ENCODE data around the gene BID.

BID gene

GRCh38 chr22:17802822-17803221, 28.6 kb upstream of the BID start:
- no peak for DNase-seq

GRCh38 chr22:17802411-17802810, 28.1 kb upstream of the BID start:
- no peak for DNase-seq

GRCh38 chr22:17797721-17798559, 23.7 kb upstream of the BID start:
- no peak for DNase-seq

- DNase-seq: no peak
Measured at GRCh38 chr22:17796695-17797094, 22.4 kb upstream of the BID start.

GRCh38 chr22:17795661-17796548, 21.6 kb upstream of the BID start:
- DNase-seq: no peak

GRCh38 chr22:17794726-17795542, 20.7 kb upstream of the BID start:
- DNase-seq: no peak

GRCh38 chr22:17792854-17793434, 18.7 kb upstream of the BID start:
- DNase-seq: no peak

- no peak for DNase-seq
Measured at GRCh38 chr22:17792299-17792698, 18.0 kb upstream of the BID start.

- DNase-seq: no peak
Measured at GRCh38 chr22:17791196-17791595, 16.9 kb upstream of the BID start.

GRCh38 chr22:17789379-17790200, 15.3 kb upstream of the BID start:
- DNase-seq: no peak

- DNase-seq: no peak
Measured at GRCh38 chr22:17788528-17789378, 14.5 kb upstream of the BID start.

- DNase-seq: no peak
Measured at GRCh38 chr22:17787716-17788330, 13.6 kb upstream of the BID start.

GRCh38 chr22:17787241-17787640, 13.0 kb upstream of the BID start:
- DNase-seq: no peak

GRCh38 chr22:17786435-17787161, 12.3 kb upstream of the BID start:
- DNase-seq: no peak

- DNase-seq: peak; percentile 75
Measured at GRCh38 chr22:17785185-17786184, 11.2 kb upstream of the BID start.

- no peak for DNase-seq
Measured at GRCh38 chr22:17784776-17785175, 10.5 kb upstream of the BID start.

- DNase-seq: no peak
Measured at GRCh38 chr22:17783773-17784480, 9.7 kb upstream of the BID start.

- DNase-seq: no peak
Measured at GRCh38 chr22:17783312-17783711, 9.0 kb upstream of the BID start.
